HepG2 (cell line): Measurements from ENCODE around the gene GRK5. TPM values are rescaled to one million over a fixed set of nuclear protein-coding genes. Genes with fewer than 3 reads are reported as not detected.

Source experiments
- ATAC-seq: fragments of 200-7000 bp; cut with Tn5 transposase; 3 replicates; pipeline ENCODE4 v1.9.1; 2020; ENCODE audit warnings: mild to moderate bottlenecking, moderate library complexity
- BruUV-seq: library from RNA; stranded (reverse); fragments of 400-500 nt; replicated peaks from 2 replicates; lab custom pipeline; 2021; lab: Mats Ljungman, UMichigan
- CTCF ChIA-PET: fragments of 300-600 bp; formaldehyde crosslinking; extraction: SDS; loops from one replicate; lab custom pipeline; 2021; ENCODE audit warnings: low total read pairs, inconsistent platforms, low intra/inter-chr PET ratio; lab: Yijun Ruan, JAX
- POLR2A ChIA-PET: fragments of 350-600 bp; sonication (Branson Sonifier 250); formaldehyde crosslinking; loops from one replicate; lab custom pipeline; 2020; ENCODE audit warnings: antibody characterized with exemption, inconsistent platforms; lab: Yijun Ruan, JAX
- DNase-seq: peaks from one replicate; pipeline ENCODE4 v3.0.0-alpha.2; 2015; ENCODE audit warnings: low spot score
- FAIRE-seq: peaks from 3 replicates; lab custom pipeline; 2011; peaks lifted over from hg19 to GRCh38; lab: Jason Lieb, UNC
- H2AFZ ChIP-seq: one replicate; pipeline ENCODE4 v1.6.1; 2011; ENCODE audit warnings: low read length, inconsistent platforms
- H3K27ac ChIP-seq: fragments of 300-600 bp; 3 replicates; pipeline ENCODE4 v1.8.0; 2011; ENCODE audit warnings: mixed run types, mild to moderate bottlenecking, mixed read lengths, low read length, inconsistent platforms; ENCODE audit not compliant: insufficient read depth; ENCODE audit errors: extremely low read length
- H3K27me3 ChIP-seq, 2 experiments: fragments of 200-600 bp in 1 of 2; 2 replicates in 1 of 2; 3 replicates in 1 of 2; pipeline versions ENCODE4 v1.6.0 to v1.8.0; 2011; ENCODE audit warnings: low read length in 2 of 2, mild to moderate bottlenecking in 2 of 2, moderate library complexity in 2 of 2, inconsistent platforms in 1 of 2; ENCODE audit not compliant: insufficient read depth in 2 of 2, control insufficient read depth in 1 of 2
- H3K36me3 ChIP-seq, 2 experiments: fragments of 200-600 bp in 1 of 2; replicated peaks in 1 of 2; 2 replicates in 1 of 2; 3 replicates in 1 of 2; pipeline versions ENCODE4 v1.5.1 to v1.8.0; 2011; ENCODE audit warnings: low read length in 2 of 2, inconsistent platforms in 1 of 2; ENCODE audit not compliant: insufficient read depth in 2 of 2, control insufficient read depth in 1 of 2
- H3K4me1 ChIP-seq: 2 replicates; pipeline ENCODE4 v1.5.1; 2012; ENCODE audit warnings: low read length, inconsistent platforms; ENCODE audit not compliant: insufficient read depth
- H3K4me2 ChIP-seq: 2 replicates; pipeline ENCODE4 v1.6.0; 2011; ENCODE audit warnings: low read depth, low read length, inconsistent platforms
- H3K4me3 ChIP-seq, 3 experiments: fragments of 200-600 bp in 1 of 3; sonication (generic), shearing (Covaris generic) in 1 of 3; replicated peaks in 1 of 3; 2 replicates each; pipeline ENCODE4 v1.5.1; 2011 to 2016; ENCODE audit warnings: low read length in 3 of 3, inconsistent platforms in 2 of 3, low read depth in 2 of 3, mild to moderate bottlenecking in 2 of 3, control low read depth in 1 of 3, mixed read lengths in 1 of 3; ENCODE audit not compliant: insufficient read depth in 1 of 3
- H3K79me2 ChIP-seq: one replicate; pipeline ENCODE4 v1.6.1; 2011; ENCODE audit warnings: low read length, inconsistent platforms; ENCODE audit not compliant: insufficient read depth
- H3K9ac ChIP-seq: 2 replicates; pipeline ENCODE4 v1.6.0; 2011; ENCODE audit warnings: mild to moderate bottlenecking, low read depth, low read length, inconsistent platforms; ENCODE audit not compliant: insufficient read depth
- H3K9me3 ChIP-seq: 2 replicates; pipeline ENCODE4 v1.5.1; 2012; ENCODE audit warnings: mild to moderate bottlenecking, low read length
- H4K20me1 ChIP-seq: 2 replicates; pipeline ENCODE4 v1.6.0; 2011; ENCODE audit warnings: inconsistent platforms, mild to moderate bottlenecking, low read length, moderate library complexity; ENCODE audit not compliant: insufficient read depth
- AGO1 ChIP-seq: fragments of 200-400 bp; formaldehyde crosslinking; IDR thresholded peaks from 2 replicates; pipeline ENCODE4 v1.6.1; 2017; ENCODE audit warnings: mild to moderate bottlenecking, low read depth, low read length, moderate library complexity; ENCODE audit not compliant: poor library complexity, severe bottlenecking
- BHLHE40 ChIP-seq: IDR thresholded peaks from 2 replicates; pipeline ENCODE4 v1.6.1; 2011; ENCODE audit warnings: low read length, improper control_type of control experiment
- DPF2 ChIP-seq: sonication (generic); formaldehyde crosslinking; IDR thresholded peaks from 2 replicates; pipeline ENCODE4 v1.4.0; 2020; ENCODE audit warnings: mild to moderate bottlenecking, low read depth, missing genetic modification reagents, borderline replicate concordance
- FOXP1 ChIP-seq, 2 experiments: fragments of 450-650 bp in 1 of 2; IDR thresholded peaks; 2 replicates each; pipeline ENCODE4 v1.6.1; 2017 to 2018; ENCODE audit warnings: antibody characterized with exemption in 1 of 2
- HNRNPL ChIP-seq: fragments of 200-400 bp; formaldehyde crosslinking; IDR thresholded peaks from 2 replicates; pipeline ENCODE4 v1.6.1; 2017; ENCODE audit warnings: mild to moderate bottlenecking, low read depth, low read length
- JUN ChIP-seq: sonication (generic); formaldehyde crosslinking; IDR thresholded peaks from 2 replicates; pipeline ENCODE4 v1.4.0; 2020; ENCODE audit warnings: mild to moderate bottlenecking, missing genetic modification reagents
- MXD4 ChIP-seq: IDR thresholded peaks from 2 replicates; pipeline ENCODE4 v1.6.1; 2016; ENCODE audit warnings: mild to moderate bottlenecking, missing biosample characterization, missing genetic modification reagents
- NCOA2 ChIP-seq: sonication (generic); formaldehyde crosslinking; IDR thresholded peaks from 2 replicates; pipeline ENCODE4 v1.8.0; 2022; ENCODE audit warnings: inconsistent platforms
- NR2F6 ChIP-seq, 2 experiments: IDR thresholded peaks; 2 replicates each; pipeline ENCODE4 v1.6.1; 2016; ENCODE audit warnings: antibody characterized with exemption in 1 of 2, mild to moderate bottlenecking in 1 of 2
- RBM39 ChIP-seq: fragments of 200-400 bp; formaldehyde crosslinking; IDR thresholded peaks from one replicate; pipeline ENCODE4 v1.6.1; 2018; ENCODE audit warnings: antibody characterized with exemption, mild to moderate bottlenecking, low read depth, low read length; ENCODE audit not compliant: poor library complexity, severe bottlenecking
- U2AF2 ChIP-seq: fragments of 200-400 bp; formaldehyde crosslinking; IDR thresholded peaks from 2 replicates; pipeline ENCODE4 v1.6.1; 2017; ENCODE audit warnings: low read depth, mild to moderate bottlenecking, low read length
- ZNF10 ChIP-seq: sonication (generic); formaldehyde crosslinking; IDR thresholded peaks from 2 replicates; pipeline ENCODE4 v1.4.0; 2020; ENCODE audit warnings: mild to moderate bottlenecking, low read depth, missing genetic modification reagents, borderline replicate concordance
- ZNF207 ChIP-seq: fragments of 450-650 bp; IDR thresholded peaks from 2 replicates; pipeline ENCODE4 v1.6.1; 2016; ENCODE audit warnings: antibody characterized with exemption, borderline replicate concordance
- ZNF225 ChIP-seq: sonication (generic); formaldehyde crosslinking; IDR thresholded peaks from 2 replicates; pipeline ENCODE4 v1.4.0; 2020; ENCODE audit warnings: mild to moderate bottlenecking, missing genetic modification reagents
- ZNF251 ChIP-seq: sonication (generic); formaldehyde crosslinking; IDR thresholded peaks from 2 replicates; pipeline ENCODE4 v1.9.0; 2021; ENCODE audit warnings: mild to moderate bottlenecking, missing genetic modification reagents
- ZNF564 ChIP-seq: sonication (generic); formaldehyde crosslinking; IDR thresholded peaks from 2 replicates; pipeline ENCODE4 v1.8.1; 2023; ENCODE audit warnings: mild to moderate bottlenecking, missing genetic modification reagents
- ZNF775 ChIP-seq: sonication (generic); formaldehyde crosslinking; IDR thresholded peaks from 2 replicates; pipeline ENCODE4 v1.4.0; 2020; ENCODE audit warnings: missing genetic modification reagents, mild to moderate bottlenecking, moderate library complexity, borderline replicate concordance
- WGBS: methylation state at CpG from one replicate; pipeline ENCODE4 v1.1.6; 2017; ENCODE audit warnings: low lambda C conversion rate; 5-methylcytosine and 5-hydroxymethylcytosine counted together
- in situ Hi-C: cut with HindIII; loops from 2 replicates; pipeline ENCODE4 v1.10.0; 2017; ENCODE audit warnings: low pct_unique_long_range_greater_than_20kb; ENCODE audit not compliant: extremely low pct_ligation_motif_present
- intact Hi-C: fragments of 100-400 bp; cut with micrococcal nuclease; formaldehyde crosslinking; loops from one replicate; pipeline ENCODE4 v1.10.0; 2022; ENCODE audit not compliant: unreplicated experiment
- polyA plus RNA-seq, 8 experiments: library from polyadenylated mRNA; depleted of rRNA in 3 of 8; stranded (reverse) in 7 of 8; unstranded in 1 of 8; fragments of >200 nt; fragmentation: Illumina TruSeq in 4 of 8; extraction: Trizol in 4 of 8; gene quantifications; 2 replicates each; pipeline versions ENCODE4 v1.2.1 to v1.2.3, GENCODE V29; 2011 to 2016; ENCODE audit warnings: low read depth in 4 of 8, missing spikeins in 1 of 8, mixed read lengths in 1 of 8; ENCODE audit not compliant: insufficient read depth in 1 of 8
- total RNA-seq, 5 experiments: library from RNA; depleted of rRNA; stranded (reverse); fragments of >200 nt; fragmentation: Illumina TruSeq; extraction: Trizol; gene quantifications; 2 replicates each; pipeline ENCODE4 v1.2.3, GENCODE V29; 2016; ENCODE audit warnings: low read depth in 1 of 5

Gene GRK5
- total and polyA plus RNA-seq, 2 of the 13 experiments (the other 11 are each of a cell fraction or from before 2014, with no cell fraction given) = 10.4 to 12.6 TPM

- H3K9ac ChIP-seq = no peak overlapping the region
- in situ Hi-C loops (no loop called here), intact Hi-C loops (no loop called here)
- H3K27ac ChIP-seq = no peak overlapping the region
- no peak overlapping the region for H3K4me2 ChIP-seq
- BruUV-seq = no TSS peak
- ChIA-PET CTCF (no interaction called here), POLR2A (no interaction called here)
- H3K36me3 ChIP-seq = peaks cover 4 to 16% of the 10 kb centered on the region in 2 experiments; a peak in 3 of 5 replicates
- FAIRE-seq = no peak
- no peaks in the 10 kb centered on the region for H3K79me2 ChIP-seq
- H4K20me1 ChIP-seq = no peaks in the 10 kb centered on the region
- 100% methylated on average over 1 of the region's 1 CpG for WGBS
- H2AFZ ChIP-seq = no peak overlapping the region
- no peak overlapping the region for H3K4me3 ChIP-seq
- TF ChIP-seq MXD4 (CRISPR knock-in tag) = no peak
- peaks cover 8% of the 10 kb centered on the region for H3K4me1 ChIP-seq
- no peak for DNase-seq
- ATAC-seq = no peak
- H3K9me3 ChIP-seq = no peaks in the 10 kb centered on the region
- no peaks in the 10 kb centered on the region for H3K27me3 ChIP-seq
Measured at GRCh38 chr10:119396709-119397071, 189.3 kb downstream of the GRK5 start.

- no TSS peak for BruUV-seq
- Histone ChIP-seq H3K79me2 (no peaks in the 10 kb centered on the region), H2AFZ (no peak overlapping the region), H3K4me1 (peaks cover 8% of the 10 kb centered on the region), H3K9ac (no peak overlapping the region), H3K27ac (no peak overlapping the region), H3K9me3 (no peaks in the 10 kb centered on the region), H4K20me1 (no peaks in the 10 kb centered on the region), H3K4me3 (no peak overlapping the region), H3K36me3 (peaks cover 4 to 16% of the 10 kb centered on the region in 2 experiments; a peak in 3 of 5 replicates), H3K4me2 (no peak overlapping the region), H3K27me3 (no peaks in the 10 kb centered on the region)
- no peak for TF ChIP-seq RBM39
- no peak for TF ChIP-seq JUN
- TF ChIP-seq ZNF225 (CRISPR knock-in tag) = no peak
- no peak for TF ChIP-seq AGO1
- TF ChIP-seq DPF2 (CRISPR knock-in tag) = no peak
- TF ChIP-seq ZNF775 (CRISPR knock-in tag) = no peak
- no peak for TF ChIP-seq ZNF10 (CRISPR knock-in tag)
- TF ChIP-seq ZNF251 (CRISPR knock-in tag) = no peak
- no peak for TF ChIP-seq NCOA2
- no peak for TF ChIP-seq U2AF2
- TF ChIP-seq ZNF207 = no peak
- no peak for TF ChIP-seq HNRNPL
- no peak for TF ChIP-seq BHLHE40
- no peak for TF ChIP-seq ZNF564
- TF ChIP-seq NR2F6 (IDR thresholded peaks at IDR 0.05) = no peak
- TF ChIP-seq NR2F6 (CRISPR knock-in tag; IDR thresholded peaks at IDR 0.05) = no peak
- no peak for TF ChIP-seq FOXP1 (IDR thresholded peaks at IDR 0.05)
- TF ChIP-seq FOXP1 (CRISPR knock-in tag; IDR thresholded peaks at IDR 0.05) = no peak
- ChIA-PET POLR2A (no interaction called here), CTCF (no interaction called here)
- no peak for ATAC-seq
- intact Hi-C loops = no loop called here
- no peak for FAIRE-seq
- WGBS = 100% methylated on average over 2 of the region's 6 CpGs
- DNase-seq = no peak
- in situ Hi-C loops = no loop called here
Measured at GRCh38 chr10:119397416-119397815, 190.0 kb downstream of the GRK5 start.
